Fibroblast of the aortic adventitia (primary cell): ENCODE measurements around the gene GPRC5C. TPM values are rescaled to one million over a fixed set of nuclear protein-coding genes. Genes with fewer than 3 reads are reported as not detected.

ENCODE experiments used
- DNase-seq: peaks from one replicate; pipeline ENCODE4 v3.0.0-alpha.2; 2010; ENCODE audit warnings: low read depth
- H3K4me3 ChIP-seq: 2 replicates; pipeline ENCODE4 v1.5.1; 2011; ENCODE audit warnings: low read depth, mild to moderate bottlenecking, control low read depth, low read length, moderate library complexity
- total RNA-seq: library from RNA; depleted of rRNA; stranded (reverse); fragments of >200 nt; gene quantifications from 2 replicates; pipeline ENCODE4 v1.2.3, GENCODE V29; 2012; ENCODE audit warnings: low replicate concordance
- TF ChIP-seq, protein P1 (sequence below): IDR thresholded peaks from 2 replicates; pipeline ENCODE4 v1.5.1; 2011; ENCODE audit warnings: mild to moderate bottlenecking, low read length, control low read depth, inconsistent platforms; ENCODE audit not compliant: insufficient read depth

GPRC5C gene
- total RNA-seq, 1 donor = 0.99 TPM

DNA sequence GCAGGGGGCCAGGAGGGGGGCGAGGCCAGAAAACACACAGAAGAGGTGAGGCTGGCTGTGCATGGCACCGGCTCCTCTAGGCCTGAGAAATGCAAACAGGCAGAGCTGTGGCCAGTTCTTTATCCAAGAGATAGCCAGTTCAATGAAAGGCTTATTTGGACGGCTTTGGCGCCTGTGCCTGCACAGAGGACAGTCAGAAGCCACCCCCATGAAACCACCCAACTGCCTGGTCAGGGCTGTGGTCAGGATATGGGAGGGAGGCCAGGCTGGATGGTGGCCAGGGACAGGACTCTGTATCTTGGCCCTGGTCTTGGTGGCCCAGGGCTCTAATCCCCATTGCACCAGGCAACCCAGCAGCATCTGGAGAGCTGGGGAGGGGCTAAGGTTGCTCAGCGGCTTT lies 24.5 kb upstream of the GPRC5C start:
- no peak overlapping the region for H3K4me3 ChIP-seq
- TF ChIP-seq, protein P1, sequence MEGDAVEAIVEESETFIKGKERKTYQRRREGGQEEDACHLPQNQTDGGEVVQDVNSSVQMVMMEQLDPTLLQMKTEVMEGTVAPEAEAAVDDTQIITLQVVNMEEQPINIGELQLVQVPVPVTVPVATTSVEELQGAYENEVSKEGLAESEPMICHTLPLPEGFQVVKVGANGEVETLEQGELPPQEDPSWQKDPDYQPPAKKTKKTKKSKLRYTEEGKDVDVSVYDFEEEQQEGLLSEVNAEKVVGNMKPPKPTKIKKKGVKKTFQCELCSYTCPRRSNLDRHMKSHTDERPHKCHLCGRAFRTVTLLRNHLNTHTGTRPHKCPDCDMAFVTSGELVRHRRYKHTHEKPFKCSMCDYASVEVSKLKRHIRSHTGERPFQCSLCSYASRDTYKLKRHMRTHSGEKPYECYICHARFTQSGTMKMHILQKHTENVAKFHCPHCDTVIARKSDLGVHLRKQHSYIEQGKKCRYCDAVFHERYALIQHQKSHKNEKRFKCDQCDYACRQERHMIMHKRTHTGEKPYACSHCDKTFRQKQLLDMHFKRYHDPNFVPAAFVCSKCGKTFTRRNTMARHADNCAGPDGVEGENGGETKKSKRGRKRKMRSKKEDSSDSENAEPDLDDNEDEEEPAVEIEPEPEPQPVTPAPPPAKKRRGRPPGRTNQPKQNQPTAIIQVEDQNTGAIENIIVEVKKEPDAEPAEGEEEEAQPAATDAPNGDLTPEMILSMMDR = no peak
- no peak for DNase-seq

DNA sequence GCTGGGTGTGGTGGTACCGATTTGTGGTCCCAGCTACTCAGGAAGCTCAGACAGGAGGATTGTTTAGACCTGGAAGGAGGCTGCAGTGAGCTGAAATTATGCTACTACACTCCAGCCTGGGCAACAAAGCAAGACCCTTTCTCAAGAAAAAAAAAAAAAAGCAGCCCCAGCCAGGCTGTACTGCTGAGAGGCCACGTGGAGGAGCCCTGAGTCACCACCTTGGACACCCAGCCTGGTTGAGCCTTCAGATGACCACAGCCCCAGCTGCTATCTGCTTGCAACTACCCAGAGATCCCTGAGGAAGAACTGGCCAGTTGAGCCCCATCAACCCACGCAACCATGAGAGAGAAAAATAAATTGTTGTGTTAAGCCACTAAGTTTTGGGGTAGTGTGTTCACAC lies 23.6 kb upstream of the GPRC5C start:
- DNase-seq = no peak
- TF ChIP-seq, protein P1 = no peak
- H3K4me3 ChIP-seq = no peak overlapping the region

DNA sequence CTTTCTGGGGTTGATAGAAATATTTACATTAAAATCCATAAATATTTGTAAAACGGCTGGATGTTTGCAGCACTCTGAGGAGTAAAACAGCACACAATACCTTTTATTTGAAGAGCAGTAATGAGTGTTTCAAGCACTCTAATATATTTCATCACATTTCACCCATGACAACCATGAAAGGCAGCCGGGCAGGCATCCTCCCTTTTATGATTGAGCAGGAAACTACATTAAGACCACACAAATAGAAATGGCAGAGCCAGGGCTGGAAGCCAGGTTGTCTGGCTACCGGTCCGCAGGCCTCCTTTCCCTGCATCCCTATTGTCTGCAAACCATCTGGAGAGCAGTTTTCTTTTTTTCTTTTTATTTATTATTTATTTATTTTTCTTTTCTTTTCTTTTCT lies 23.1 kb upstream of the GPRC5C start:
- H3K4me3 ChIP-seq = no peak overlapping the region
- TF ChIP-seq, protein P1 = no peak
- no peak for DNase-seq

DNA sequence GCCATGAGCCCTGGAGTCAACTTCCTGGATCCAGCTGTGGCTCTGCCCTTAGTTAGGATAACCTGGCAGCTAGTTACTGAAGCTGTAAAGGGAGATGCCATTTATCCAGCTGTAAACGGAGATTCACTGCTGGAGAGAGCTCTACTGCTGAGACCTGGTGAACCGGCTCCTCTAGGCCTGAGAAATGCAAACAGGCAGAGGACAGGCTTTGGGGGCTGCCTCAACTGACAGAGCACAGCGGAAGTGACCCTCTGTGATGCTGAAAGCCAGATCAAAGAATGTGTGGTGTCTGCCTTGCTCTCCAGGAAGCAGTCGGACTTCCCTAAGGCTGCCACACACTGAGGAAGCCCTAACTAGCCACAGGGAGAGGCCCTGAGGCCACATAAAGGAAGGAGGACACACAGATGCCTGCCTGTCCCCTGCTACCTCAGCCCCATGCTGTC lies 21.9 kb upstream of the GPRC5C start:
- DNase-seq = no peak
- H3K4me3 ChIP-seq = no peak overlapping the region
- TF ChIP-seq, protein P1 = no peak

DNA sequence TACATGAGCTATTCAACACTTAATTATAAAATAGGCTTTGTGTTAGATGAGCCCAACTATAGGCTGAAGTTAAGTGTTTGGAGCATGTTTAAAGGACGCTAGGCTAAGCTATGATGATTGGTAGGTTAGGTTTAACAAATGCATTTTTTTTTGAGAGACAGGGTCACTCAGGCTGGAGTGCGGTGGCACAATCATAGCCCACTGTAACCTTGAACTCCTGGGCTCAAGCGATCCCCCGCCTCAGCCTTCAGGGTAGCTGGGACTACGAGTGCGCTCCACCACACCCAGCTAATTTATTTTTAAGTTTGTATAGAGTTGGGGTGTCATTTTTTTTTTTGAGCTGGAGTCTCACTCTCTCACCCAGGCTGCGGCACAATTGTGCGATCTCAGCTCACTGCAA lies 19.3 kb upstream of the GPRC5C start:
- DNase-seq = no peak
- no peak overlapping the region for H3K4me3 ChIP-seq
- TF ChIP-seq, protein P1 = no peak

GRCh38 chr17:74413491-74413890 lies 18.4 kb upstream of the GPRC5C start:
- TF ChIP-seq, protein P1 = no peak
- DNase-seq = no peak

DNA sequence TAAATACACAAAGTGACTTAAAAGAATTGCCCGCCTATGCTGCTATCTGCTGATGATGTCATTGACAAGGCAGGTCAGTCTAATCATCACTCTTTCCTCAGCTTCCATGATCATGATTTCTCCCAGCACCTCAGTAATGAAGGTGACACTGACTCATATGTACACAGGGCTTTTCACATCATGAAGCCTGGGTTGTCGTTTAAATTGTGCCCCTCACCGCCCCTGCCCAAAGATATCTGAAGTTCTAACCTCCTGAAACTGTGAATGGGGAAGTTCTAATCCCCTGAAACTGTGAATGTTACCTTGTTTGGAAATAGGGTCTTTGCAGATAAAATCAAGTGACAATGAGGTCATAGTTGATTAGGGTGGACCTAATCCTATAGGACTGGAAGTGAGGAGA lies 17.4 kb upstream of the GPRC5C start:
- no peak for DNase-seq
- H3K4me3 ChIP-seq = no peak overlapping the region
- TF ChIP-seq, protein P1 = no peak

More at GRCh38 chr17:74413491-74413890, 18.4 kb upstream of the GPRC5C start:
- H3K4me3 ChIP-seq = no peak overlapping the region
